ENCODE measurements around the gene OR5AR1. TPM values are rescaled to one million over a fixed set of nuclear protein-coding genes. Genes with fewer than 3 reads are reported as not detected.

Gene OR5AR1
- total RNA-seq, 1 donor from 2014 or later: not detected

Other genes starting within 250 kb of the OR5AR1 start
- gene OR5M3, start 190.3 kb upstream of the OR5AR1 start, total RNA-seq: not detected in 2 replicates
- gene OR5M8, start 172.3 kb upstream of the OR5AR1 start, total RNA-seq: not detected in 2 replicates
- not detected in 2 replicates for gene OR5M11, start 120.4 kb upstream of the OR5AR1 start, total RNA-seq
- gene OR5M10, start 86.0 kb upstream of the OR5AR1 start, total RNA-seq: not detected in 2 replicates
- not detected in 2 replicates for gene OR5M1, start 48.8 kb upstream of the OR5AR1 start, total RNA-seq
- gene OR5AP2, start 21.2 kb upstream of the OR5AR1 start, total RNA-seq: not detected in 2 replicates
- not detected in 2 replicates for gene OR9G1, start 35.4 kb downstream of the OR5AR1 start, total RNA-seq
- gene OR9G4, start 85.0 kb downstream of the OR5AR1 start, total RNA-seq: not detected in 2 replicates

Measured in glomerular endothelial cell (primary cell).